ENCODE measurements around the gene MAN2A1.
A peak's percentile ranks its signal among the peaks of the same experiment; 100 is the strongest.

The MAN2A1 gene

GRCh38 chr5:109775130-109775529 lies 85.4 kb downstream of the MAN2A1 start:
- Mint-ChIP-seq H3K9me3 (ENCODE audit: low read depth) (no peaks in the 10 kb centered on the region), H3K27me3 (no peaks in the 10 kb centered on the region), H3K27ac (no peak overlapping the region), H3K4me1 (ENCODE audit: low read depth) (peaks cover 20% of the 10 kb centered on the region), H3K36me3 (peaks cover 28% of the 10 kb centered on the region), H3K4me3 (no peak overlapping the region)

- Mint-ChIP-seq H3K9me3 (ENCODE audit: low read depth) (no peaks in the 10 kb centered on the region), H3K4me1 (ENCODE audit: low read depth) (peaks cover 19% of the 10 kb centered on the region), H3K27me3 (no peaks in the 10 kb centered on the region), H3K4me3 (no peak overlapping the region), H3K36me3 (peaks cover 27% of the 10 kb centered on the region), H3K27ac (no peak overlapping the region)
Measured at GRCh38 chr5:109779036-109779735, 89.5 kb downstream of the MAN2A1 start.

GRCh38 chr5:109784687-109785086 lies 95.0 kb downstream of the MAN2A1 start:
- H3K27me3 Mint-ChIP-seq: no peaks in the 10 kb centered on the region
- H3K4me1 Mint-ChIP-seq (ENCODE audit: low read depth): peaks cover 9% of the 10 kb centered on the region
- no peak overlapping the region for H3K4me3 Mint-ChIP-seq
- H3K36me3 Mint-ChIP-seq: peaks cover 34% of the 10 kb centered on the region
- no peak overlapping the region for H3K27ac Mint-ChIP-seq
- H3K9me3 Mint-ChIP-seq (ENCODE audit: low read depth): no peaks in the 10 kb centered on the region

- no peaks in the 10 kb centered on the region for H3K9me3 Mint-ChIP-seq (ENCODE audit: low read depth)
- peaks cover 9% of the 10 kb centered on the region for H3K4me1 Mint-ChIP-seq (ENCODE audit: low read depth)
Measured at GRCh38 chr5:109786206-109786855, 96.6 kb downstream of the MAN2A1 start.

GRCh38 chr5:109788596-109788995 lies 98.9 kb downstream of the MAN2A1 start:
- peaks cover 4% of the 10 kb centered on the region for H3K9me3 Mint-ChIP-seq (ENCODE audit: low read depth)
- H3K4me3 Mint-ChIP-seq: no peak overlapping the region
- peaks cover 9% of the 10 kb centered on the region for H3K4me1 Mint-ChIP-seq (ENCODE audit: low read depth)
- peaks cover 42% of the 10 kb centered on the region for H3K36me3 Mint-ChIP-seq
- H3K27ac Mint-ChIP-seq: peak overlapping the region; percentile 62
- no peaks in the 10 kb centered on the region for H3K27me3 Mint-ChIP-seq

More at GRCh38 chr5:109786206-109786855, 96.6 kb downstream of the MAN2A1 start:
- H3K36me3 Mint-ChIP-seq: peaks cover 36% of the 10 kb centered on the region
- no peak overlapping the region for H3K4me3 Mint-ChIP-seq
- H3K27me3 Mint-ChIP-seq: no peaks in the 10 kb centered on the region
- no peak overlapping the region for H3K27ac Mint-ChIP-seq

- H3K36me3 Mint-ChIP-seq: peaks cover 40% of the 10 kb centered on the region
- no peak overlapping the region for H3K4me3 Mint-ChIP-seq
- peaks cover 9% of the 10 kb centered on the region for H3K4me1 Mint-ChIP-seq (ENCODE audit: low read depth)
- H3K27ac Mint-ChIP-seq: no peak overlapping the region
- no peaks in the 10 kb centered on the region for H3K27me3 Mint-ChIP-seq
- peaks cover 4% of the 10 kb centered on the region for H3K9me3 Mint-ChIP-seq (ENCODE audit: low read depth)
Measured at GRCh38 chr5:109792613-109793012, 102.9 kb downstream of the MAN2A1 start.

- Mint-ChIP-seq H3K9me3 (ENCODE audit: low read depth) (peaks cover 3% of the 10 kb centered on the region), H3K36me3 (peaks cover 39% of the 10 kb centered on the region), H3K27ac (no peak overlapping the region), H3K27me3 (no peaks in the 10 kb centered on the region), H3K4me3 (no peak overlapping the region), H3K4me1 (ENCODE audit: low read depth) (peaks cover 3% of the 10 kb centered on the region)
Measured at GRCh38 chr5:109803854-109804253, 114.1 kb downstream of the MAN2A1 start.

- H3K36me3 Mint-ChIP-seq: peaks cover 47% of the 10 kb centered on the region
- H3K4me1 Mint-ChIP-seq (ENCODE audit: low read depth): peaks cover 9% of the 10 kb centered on the region
- H3K9me3 Mint-ChIP-seq (ENCODE audit: low read depth): peaks cover 3% of the 10 kb centered on the region
- no peak overlapping the region for H3K27ac Mint-ChIP-seq
- no peak overlapping the region for H3K4me3 Mint-ChIP-seq
- H3K27me3 Mint-ChIP-seq: no peaks in the 10 kb centered on the region
Measured at GRCh38 chr5:109805472-109805871, 115.7 kb downstream of the MAN2A1 start.

GRCh38 chr5:109805883-109806282 lies 116.2 kb downstream of the MAN2A1 start:
- Mint-ChIP-seq H3K27ac (no peak overlapping the region), H3K36me3 (peaks cover 45% of the 10 kb centered on the region), H3K4me1 (ENCODE audit: low read depth) (peaks cover 11% of the 10 kb centered on the region), H3K27me3 (no peaks in the 10 kb centered on the region), H3K4me3 (no peak overlapping the region), H3K9me3 (ENCODE audit: low read depth) (peaks cover 3% of the 10 kb centered on the region)

GRCh38 chr5:109812698-109813097 lies 123.0 kb downstream of the MAN2A1 start:
- Mint-ChIP-seq H3K4me3 (no peak overlapping the region), H3K27me3 (no peaks in the 10 kb centered on the region), H3K9me3 (ENCODE audit: low read depth) (no peaks in the 10 kb centered on the region), H3K4me1 (ENCODE audit: low read depth) (peaks cover 12% of the 10 kb centered on the region), H3K36me3 (peaks cover 37% of the 10 kb centered on the region), H3K27ac (no peak overlapping the region)

- peaks cover 23% of the 10 kb centered on the region for H3K36me3 Mint-ChIP-seq
Measured at GRCh38 chr5:109816732-109817131, 127.0 kb downstream of the MAN2A1 start.

GRCh38 chr5:109819878-109820277 lies 130.2 kb downstream of the MAN2A1 start:
- Mint-ChIP-seq H3K27me3 (no peaks in the 10 kb centered on the region), H3K4me3 (no peak overlapping the region), H3K4me1 (ENCODE audit: low read depth) (no peaks in the 10 kb centered on the region), H3K36me3 (peaks cover 17% of the 10 kb centered on the region), H3K27ac (no peak overlapping the region), H3K9me3 (ENCODE audit: low read depth) (no peaks in the 10 kb centered on the region)

More at GRCh38 chr5:109816732-109817131, 127.0 kb downstream of the MAN2A1 start:
- no peak overlapping the region for H3K4me3 Mint-ChIP-seq
- no peak overlapping the region for H3K27ac Mint-ChIP-seq
- no peaks in the 10 kb centered on the region for H3K27me3 Mint-ChIP-seq
- no peaks in the 10 kb centered on the region for H3K9me3 Mint-ChIP-seq (ENCODE audit: low read depth)
- peaks cover 1% of the 10 kb centered on the region for H3K4me1 Mint-ChIP-seq (ENCODE audit: low read depth)

- no peak overlapping the region for H3K4me3 Mint-ChIP-seq
- H3K27ac Mint-ChIP-seq: no peak overlapping the region
- no peaks in the 10 kb centered on the region for H3K9me3 Mint-ChIP-seq (ENCODE audit: low read depth)
- peaks cover 28% of the 10 kb centered on the region for H3K36me3 Mint-ChIP-seq
- H3K4me1 Mint-ChIP-seq (ENCODE audit: low read depth): no peaks in the 10 kb centered on the region
- H3K27me3 Mint-ChIP-seq: no peaks in the 10 kb centered on the region
Measured at GRCh38 chr5:109823597-109823996, 133.9 kb downstream of the MAN2A1 start.

GRCh38 chr5:109825450-109825849 lies 135.7 kb downstream of the MAN2A1 start:
- Mint-ChIP-seq H3K4me1 (ENCODE audit: low read depth) (peaks cover 2% of the 10 kb centered on the region), H3K4me3 (no peak overlapping the region), H3K27me3 (no peaks in the 10 kb centered on the region), H3K36me3 (peaks cover 36% of the 10 kb centered on the region), H3K27ac (no peak overlapping the region), H3K9me3 (ENCODE audit: low read depth) (no peaks in the 10 kb centered on the region)

- H3K27me3 Mint-ChIP-seq: no peaks in the 10 kb centered on the region
- H3K4me1 Mint-ChIP-seq (ENCODE audit: low read depth): peaks cover 11% of the 10 kb centered on the region
- H3K9me3 Mint-ChIP-seq (ENCODE audit: low read depth): no peaks in the 10 kb centered on the region
- H3K36me3 Mint-ChIP-seq: peaks cover 37% of the 10 kb centered on the region
- H3K27ac Mint-ChIP-seq: no peak overlapping the region
- H3K4me3 Mint-ChIP-seq: no peak overlapping the region
Measured at GRCh38 chr5:109826426-109826825, 136.7 kb downstream of the MAN2A1 start.
